Neural cell (in vitro differentiated cells): ENCODE measurements around the gene COL17A1. TPM values are rescaled to one million over a fixed set of nuclear protein-coding genes. Genes with fewer than 3 reads are reported as not detected.

ENCODE experiments used
- H2AFZ ChIP-seq: fragments of 200-600, 300-800 bp; sonication (generic), shearing (Covaris generic); 2 replicates; pipeline ENCODE4 v1.6.0; 2014; ENCODE audit warnings: low read depth, mild to moderate bottlenecking, antibody characterized with exemption, low read length, moderate library complexity
- H3F3A ChIP-seq: fragments of 200-600 bp; shearing (Covaris generic); 2 replicates; pipeline ENCODE4 v1.6.1; 2016; ENCODE audit warnings: mild to moderate bottlenecking, moderate library complexity, mixed read lengths, antibody characterized with exemption, low read length; ENCODE audit not compliant: insufficient read depth, poor library complexity, severe bottlenecking
- H3K27ac ChIP-seq: fragments of 200-600, 300-800 bp; sonication (generic), shearing (Covaris generic); 2 replicates; pipeline ENCODE4 v1.5.1; 2014; ENCODE audit warnings: mild to moderate bottlenecking, low read length, moderate library complexity
- H3K27me3 ChIP-seq: fragments of 300-800, 200-600 bp; sonication (generic), shearing (Covaris generic); 2 replicates; pipeline ENCODE4 v1.6.0; 2014; ENCODE audit warnings: mild to moderate bottlenecking, low read depth, low read length, moderate library complexity; ENCODE audit not compliant: insufficient read depth
- H3K36me3 ChIP-seq: fragments of 300-800, 200-600 bp; sonication (generic), shearing (Covaris generic); 2 replicates; pipeline ENCODE4 v1.5.1; 2014; ENCODE audit warnings: mild to moderate bottlenecking, antibody characterized with exemption, low read length, moderate library complexity; ENCODE audit not compliant: insufficient read depth
- H3K4me2 ChIP-seq: fragments of 300-800, 200-600 bp; sonication (generic), shearing (Covaris generic); 2 replicates; pipeline ENCODE4 v1.6.0; 2014; ENCODE audit warnings: mild to moderate bottlenecking, low read length
- H3K4me3 ChIP-seq: fragments of 300-800, 200-600 bp; sonication (generic), shearing (Covaris generic); 2 replicates; pipeline ENCODE4 v1.5.1; 2014; ENCODE audit warnings: mild to moderate bottlenecking, low read length, moderate library complexity
- H3K79me2 ChIP-seq: fragments of 200-600 bp; shearing (Covaris generic); replicated peaks from 2 replicates; pipeline ENCODE4 v1.6.0; 2014; ENCODE audit warnings: mild to moderate bottlenecking, low read length, moderate library complexity; ENCODE audit not compliant: insufficient read depth
- H3K9ac ChIP-seq: fragments of 300-800, 200-600 bp; sonication (generic), shearing (Covaris generic); 2 replicates; pipeline ENCODE4 v1.6.1; 2016; ENCODE audit warnings: mild to moderate bottlenecking, low read length, mixed read lengths
- H3K9me2 ChIP-seq: fragments of 200-600 bp; shearing (Covaris generic); 2 replicates; pipeline ENCODE4 v1.6.1; 2016; ENCODE audit warnings: mild to moderate bottlenecking, low read length, mixed read lengths; ENCODE audit not compliant: insufficient read depth
- H3K9me3 ChIP-seq: fragments of 200-600, 300-800 bp; sonication (generic), shearing (Covaris generic); 2 replicates; pipeline ENCODE4 v1.6.1; 2016; ENCODE audit warnings: mild to moderate bottlenecking, mixed run types, low read length, moderate library complexity, mixed read lengths
- H4K20me1 ChIP-seq: fragments of 200-600 bp; shearing (Covaris generic); 2 replicates; pipeline ENCODE4 v1.6.1; 2016; ENCODE audit warnings: mild to moderate bottlenecking, mixed run types; ENCODE audit not compliant: insufficient read depth
- CTCF ChIP-seq: fragments of 450-650 bp; IDR thresholded peaks from 2 replicates; pipeline ENCODE4 v1.5.1; 2014; ENCODE audit warnings: antibody characterized with exemption, mild to moderate bottlenecking, moderate library complexity; ENCODE audit not compliant: poor library complexity, severe bottlenecking
- EP300 ChIP-seq: fragments of 450-650 bp; conservative IDR thresholded peaks from 2 replicates; pipeline ENCODE4 v1.6.1; 2014; ENCODE audit warnings: antibody characterized with exemption, mild to moderate bottlenecking, moderate library complexity; ENCODE audit not compliant: poor library complexity, severe bottlenecking
- EZH2 ChIP-seq: fragments of 200-600, 300-800 bp; shearing (Covaris generic), sonication (generic); IDR thresholded peaks from 2 replicates; pipeline ENCODE4 v1.6.1; 2014; ENCODE audit warnings: antibody characterized with exemption, low read length, borderline replicate concordance, mild to moderate bottlenecking; ENCODE audit not compliant: insufficient read depth, poor library complexity, severe bottlenecking
- MXI1 ChIP-seq: fragments of 450-650 bp; conservative IDR thresholded peaks from 2 replicates; pipeline ENCODE4 v1.6.1; 2014; ENCODE audit warnings: antibody characterized with exemption, mild to moderate bottlenecking; ENCODE audit not compliant: poor library complexity, severe bottlenecking
- POLR2AphosphoS5 ChIP-seq: IDR thresholded peaks from 2 replicates; pipeline ENCODE4 v1.6.1; 2012
- RAD21 ChIP-seq: fragments of 450-650 bp; conservative IDR thresholded peaks from 2 replicates; pipeline ENCODE4 v1.6.1; 2014; ENCODE audit warnings: antibody characterized with exemption, mild to moderate bottlenecking, moderate library complexity
- REST ChIP-seq: IDR thresholded peaks from 2 replicates; pipeline ENCODE4 v1.6.1; 2012; ENCODE audit warnings: borderline replicate concordance
- SMC3 ChIP-seq: fragments of 450-650 bp; conservative IDR thresholded peaks from 2 replicates; pipeline ENCODE4 v1.6.1; 2014; ENCODE audit warnings: antibody characterized with exemption, mild to moderate bottlenecking, moderate library complexity; ENCODE audit not compliant: poor library complexity
- TAF1 ChIP-seq: IDR thresholded peaks from 2 replicates; pipeline ENCODE4 v1.6.1; 2012; ENCODE audit warnings: low read depth
- polyA plus RNA-seq: library from polyadenylated mRNA; depleted of rRNA; stranded (reverse); fragments of >200 nt; gene quantifications from 2 replicates; pipeline ENCODE4 v1.2.3, GENCODE V29; 2014

COL17A1 gene
- polyA plus RNA-seq, 1 donor from 2014 or later = not detected

DNA sequence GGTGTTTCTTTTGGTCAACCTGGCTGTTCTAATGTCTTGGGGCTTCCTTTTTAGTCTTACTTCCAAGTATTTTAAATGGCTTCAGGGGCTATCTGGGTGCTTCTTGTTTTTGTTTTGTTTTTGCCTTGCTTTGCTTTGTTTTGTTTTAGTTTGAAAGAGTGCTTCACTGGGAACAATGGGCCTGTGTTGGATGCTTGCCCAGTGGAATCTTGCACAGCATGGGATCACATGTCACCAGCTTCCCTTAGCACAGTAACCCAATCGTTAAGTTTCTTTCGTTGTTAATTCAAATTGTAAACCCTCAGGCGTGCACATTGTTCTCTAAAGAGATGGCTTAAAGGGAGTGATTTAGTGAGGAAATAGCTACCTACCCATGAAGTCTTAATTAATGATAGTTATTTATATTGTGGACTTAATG lies 8.9 kb downstream of the COL17A1 start:
- Histone ChIP-seq H3K9ac (no peak overlapping the region), H2AFZ (no peak overlapping the region), H3K79me2 (no peaks in the 10 kb centered on the region), H3K27me3 (no peaks in the 10 kb centered on the region), H3K9me3 (no peaks in the 10 kb centered on the region), H3K9me2 (no peaks in the 10 kb centered on the region), H3K36me3 (no peaks in the 10 kb centered on the region), H4K20me1 (no peaks in the 10 kb centered on the region), H3F3A (no peaks in the 10 kb centered on the region), H3K4me3 (no peak overlapping the region), H3K27ac (no peak overlapping the region), H3K4me2 (no peak overlapping the region)
- TF ChIP-seq RAD21 (no peak), POLR2AphosphoS5 (no peak), EP300 (no peak), REST (no peak), MXI1 (no peak), CTCF (no peak), EZH2 (no peak), SMC3 (no peak)

GRCh38 chr10:104074505-104074904 lies 11.2 kb downstream of the COL17A1 start:
- H3K27ac ChIP-seq = no peak overlapping the region

More at GRCh38 chr10:104074505-104074904, 11.2 kb downstream of the COL17A1 start:
- no peak overlapping the region for H3K9ac ChIP-seq
- H3K4me3 ChIP-seq = no peak overlapping the region
- no peaks in the 10 kb centered on the region for H3K9me3 ChIP-seq
- H4K20me1 ChIP-seq = no peaks in the 10 kb centered on the region
- TF ChIP-seq POLR2AphosphoS5 (no peak), EZH2 (no peak), SMC3 (no peak), TAF1 (no peak), EP300 (no peak), MXI1 (no peak), CTCF (no peak), REST (no peak), RAD21 (no peak)
- H2AFZ ChIP-seq = no peak overlapping the region
- H3F3A ChIP-seq = no peaks in the 10 kb centered on the region
- H3K9me2 ChIP-seq = no peaks in the 10 kb centered on the region
- no peak overlapping the region for H3K4me2 ChIP-seq
- H3K27me3 ChIP-seq = no peaks in the 10 kb centered on the region
- H3K36me3 ChIP-seq = no peaks in the 10 kb centered on the region
- no peaks in the 10 kb centered on the region for H3K79me2 ChIP-seq
